Activated CD4-positive, alpha-beta memory T cell treated with anti-CD3 and anti-CD28 coated beads for 36 hours (primary cell): ENCODE measurements around the gene EPB41L3. TPM values are rescaled to one million over a fixed set of nuclear protein-coding genes. Genes with fewer than 3 reads are reported as not detected.

ENCODE experiments used
- CTCF ChIA-PET: fragments of 350-600 bp; sonication (Branson Sonifier 250); formaldehyde crosslinking; loops from one replicate; lab custom pipeline; 2021; ENCODE audit warnings: antibody characterized with exemption, inconsistent platforms; lab: Charles Lee
- POLR2A ChIA-PET: fragments of 350-600 bp; sonication (Branson Sonifier 250); formaldehyde crosslinking; loops from one replicate; lab custom pipeline; 2021; ENCODE audit warnings: antibody characterized with exemption; lab: Charles Lee
- DNase-seq: peaks from one replicate; pipeline ENCODE4 v3.0.0-alpha.2; 2020
- H3K27ac Mint-ChIP-seq: one replicate; pipeline ENCODE4 v1.8.0; 2021; ENCODE audit warnings: mixed read lengths
- H3K27me3 Mint-ChIP-seq: one replicate; pipeline ENCODE4 v1.8.0; 2021; ENCODE audit warnings: mixed read lengths
- H3K36me3 Mint-ChIP-seq: one replicate; pipeline ENCODE4 v1.8.0; 2021; ENCODE audit warnings: mixed read lengths
- H3K4me1 Mint-ChIP-seq: one replicate; pipeline ENCODE4 v1.8.0; 2021; ENCODE audit warnings: low read depth, mixed read lengths
- H3K4me3 Mint-ChIP-seq: one replicate; pipeline ENCODE4 v1.8.0; 2021; ENCODE audit warnings: mild to moderate bottlenecking, mixed read lengths
- H3K9me3 Mint-ChIP-seq: one replicate; pipeline ENCODE4 v1.8.0; 2021; ENCODE audit warnings: mixed read lengths
- intact Hi-C: fragments of 100-400 bp; cut with micrococcal nuclease; formaldehyde crosslinking; loops from one replicate; pipeline ENCODE4 v1.15.1; 2023
- total RNA-seq, 2 experiments: library from RNA; stranded (reverse); gene quantifications; one replicate each; pipeline ENCODE4 v1.2.3, GENCODE V29; 2021

The EPB41L3 gene
- total RNA-seq, 2 experiments from 2014 or later, result 0.77 to 0.88 TPM

GRCh38 chr18:5415665-5416064 is 128.1 kb downstream of the EPB41L3 start:
- Mint-ChIP-seq H3K4me3 (no peak overlapping the region), H3K4me1 (peaks cover 3% of the 10 kb centered on the region), H3K9me3 (no peaks in the 10 kb centered on the region), H3K36me3 (no peaks in the 10 kb centered on the region), H3K27ac (no peak overlapping the region), H3K27me3 (peaks cover 9% of the 10 kb centered on the region)
- DNase-seq, result no peak
- ChIA-PET CTCF (no interaction called here), POLR2A (no interaction called here)
- intact Hi-C loops, result no loop called here

DNA sequence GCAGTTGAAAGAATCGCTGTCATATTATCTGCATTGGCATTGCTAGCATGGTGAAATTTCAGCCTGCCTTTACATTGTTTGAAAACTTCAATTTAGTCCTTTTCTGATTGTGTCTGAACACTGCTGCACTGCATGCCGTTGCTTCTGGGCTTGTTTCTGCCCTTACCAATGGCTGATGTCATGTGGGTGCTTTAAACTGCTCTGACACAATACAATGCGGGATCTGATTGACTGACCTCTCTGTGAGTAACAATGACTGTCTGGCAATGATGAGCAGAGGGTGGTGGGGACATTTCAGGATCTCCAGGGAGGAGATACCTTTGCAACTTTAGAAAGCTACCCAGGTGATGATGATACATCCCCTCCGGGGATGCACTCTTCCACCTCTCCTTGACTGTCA is 128.8 kb downstream of the EPB41L3 start:
- Mint-ChIP-seq H3K27me3 (peaks cover 9% of the 10 kb centered on the region), H3K9me3 (no peaks in the 10 kb centered on the region), H3K4me1 (peaks cover 3% of the 10 kb centered on the region), H3K27ac (no peak overlapping the region), H3K36me3 (no peaks in the 10 kb centered on the region), H3K4me3 (no peak overlapping the region)
- DNase-seq, result no peak
- intact Hi-C loops, result no loop called here
- POLR2A ChIA-PET, result no interaction called here
- CTCF ChIA-PET, result no interaction called here

DNA sequence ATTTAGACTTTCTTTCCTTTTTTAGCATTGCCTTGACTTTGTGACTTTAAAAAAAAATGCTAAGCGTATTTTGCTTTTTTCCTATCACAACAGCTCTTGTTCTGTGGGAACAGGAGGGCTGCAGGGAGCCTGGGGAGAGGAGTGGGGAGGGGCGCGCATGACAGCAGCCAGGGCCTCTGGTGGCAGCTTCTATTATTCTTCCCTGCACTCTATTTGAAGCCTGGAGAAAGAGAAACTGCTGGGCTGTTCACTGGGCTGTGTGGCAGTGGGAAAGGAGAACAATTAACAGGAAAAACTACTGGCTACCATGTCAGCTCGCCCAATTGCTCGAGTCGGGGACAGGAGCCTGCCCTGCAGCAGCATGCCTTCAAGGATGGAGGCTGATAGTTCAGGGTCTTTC is 129.3 kb downstream of the EPB41L3 start:
- Mint-ChIP-seq H3K4me3 (no peak overlapping the region), H3K27me3 (peaks cover 7% of the 10 kb centered on the region), H3K36me3 (no peaks in the 10 kb centered on the region), H3K4me1 (peaks cover 3% of the 10 kb centered on the region), H3K9me3 (no peaks in the 10 kb centered on the region), H3K27ac (no peak overlapping the region)
- intact Hi-C loops, result no loop called here
- ChIA-PET POLR2A (no interaction called here), CTCF (no interaction called here)
- DNase-seq, result no peak

GRCh38 chr18:5413447-5413846 is 130.3 kb downstream of the EPB41L3 start:
- CTCF ChIA-PET, result no interaction called here
- POLR2A ChIA-PET, result no interaction called here
- H3K4me1 Mint-ChIP-seq, result peaks cover 3% of the 10 kb centered on the region
- H3K27me3 Mint-ChIP-seq, result peaks cover 7% of the 10 kb centered on the region
- H3K9me3 Mint-ChIP-seq, result no peaks in the 10 kb centered on the region
- H3K36me3 Mint-ChIP-seq, result no peaks in the 10 kb centered on the region
- intact Hi-C loops, result no loop called here
- H3K27ac Mint-ChIP-seq, result no peak overlapping the region
- DNase-seq, result no peak
- no peak overlapping the region for H3K4me3 Mint-ChIP-seq

- H3K4me3 Mint-ChIP-seq, result no peak overlapping the region
- peaks cover 7% of the 10 kb centered on the region for H3K27me3 Mint-ChIP-seq
- no peak for DNase-seq
- intact Hi-C loops, result no loop called here
- CTCF ChIA-PET, result no interaction called here
- no peaks in the 10 kb centered on the region for H3K36me3 Mint-ChIP-seq
- POLR2A ChIA-PET, result interaction anchor here (0.6 kb wide), 1 partner anchor 9 kb away, joined by 7 read pairs; no protein-coding TSS in a partner anchor
- no peaks in the 10 kb centered on the region for H3K9me3 Mint-ChIP-seq
- no peak overlapping the region for H3K27ac Mint-ChIP-seq
- no peaks in the 10 kb centered on the region for H3K4me1 Mint-ChIP-seq
Observed at GRCh38 chr18:5410582-5410981, 133.2 kb downstream of the EPB41L3 start.

GRCh38 chr18:5398269-5398668 is 145.5 kb downstream of the EPB41L3 start:
- H3K9me3 Mint-ChIP-seq, result no peaks in the 10 kb centered on the region
- DNase-seq, result no peak
- no peak overlapping the region for H3K27ac Mint-ChIP-seq
- H3K36me3 Mint-ChIP-seq, result no peaks in the 10 kb centered on the region
- H3K4me3 Mint-ChIP-seq, result no peak overlapping the region
- ChIA-PET POLR2A (no interaction called here), CTCF (no interaction called here)
- H3K4me1 Mint-ChIP-seq, result peaks cover 9% of the 10 kb centered on the region
- H3K27me3 Mint-ChIP-seq, result peaks cover 10% of the 10 kb centered on the region
- intact Hi-C loops, result no loop called here

DNA sequence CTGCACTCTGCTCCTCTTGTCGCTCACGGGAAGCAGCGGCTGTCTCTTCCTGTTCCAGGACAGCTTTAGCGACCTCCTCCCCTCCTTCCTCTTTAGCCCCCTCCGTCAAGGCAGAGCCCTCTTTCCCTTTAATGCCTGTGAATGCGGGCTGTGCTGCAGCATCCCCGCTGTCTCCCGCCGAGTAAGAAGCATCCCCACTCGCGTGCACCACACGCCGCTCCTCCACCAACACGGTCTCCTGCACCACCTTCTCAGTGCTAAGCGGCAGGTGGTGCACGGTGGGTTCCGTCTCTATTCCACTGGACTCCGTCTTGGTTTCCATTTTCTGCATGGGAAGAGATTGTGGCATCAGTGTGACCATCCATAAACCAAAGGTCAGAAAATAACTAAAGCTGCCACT is 146.7 kb downstream of the EPB41L3 start:
- Mint-ChIP-seq H3K4me1 (peaks cover 9% of the 10 kb centered on the region), H3K36me3 (no peaks in the 10 kb centered on the region), H3K9me3 (no peaks in the 10 kb centered on the region), H3K4me3 (no peak overlapping the region), H3K27ac (no peak overlapping the region), H3K27me3 (peaks cover 10% of the 10 kb centered on the region)
- ChIA-PET CTCF (no interaction called here), POLR2A (no interaction called here)
- intact Hi-C loops, result no loop called here
- DNase-seq, result no peak

GRCh38 chr18:5395860-5396448 is 147.8 kb downstream of the EPB41L3 start:
- no peak overlapping the region for H3K4me3 Mint-ChIP-seq

DNA sequence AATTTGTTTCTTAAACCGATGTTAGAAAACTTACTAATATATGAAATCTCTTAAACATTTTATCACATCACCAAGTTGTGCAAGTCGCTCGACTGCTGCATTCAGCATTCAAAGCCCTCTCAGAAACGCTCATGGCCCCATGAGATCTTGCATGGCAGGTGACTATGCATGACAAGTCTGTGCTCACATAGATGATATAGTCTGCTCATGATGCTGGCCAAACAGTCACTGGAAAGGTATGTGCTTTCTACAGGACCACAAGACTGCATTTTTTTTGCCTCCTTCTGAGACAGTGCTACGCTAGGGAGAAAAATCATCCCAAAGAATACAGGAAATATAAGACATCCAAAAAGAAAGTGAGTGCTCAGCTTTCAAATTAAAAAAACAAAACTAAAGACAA is 150.0 kb downstream of the EPB41L3 start:
- POLR2A ChIA-PET, result no interaction called here
- no peaks in the 10 kb centered on the region for H3K9me3 Mint-ChIP-seq
- H3K36me3 Mint-ChIP-seq, result no peaks in the 10 kb centered on the region
- H3K4me3 Mint-ChIP-seq, result no peak overlapping the region
- no peak overlapping the region for H3K27ac Mint-ChIP-seq
- no peak for DNase-seq
- H3K4me1 Mint-ChIP-seq, result peaks cover 9% of the 10 kb centered on the region
- intact Hi-C loops, result no loop called here
- peaks cover 11% of the 10 kb centered on the region for H3K27me3 Mint-ChIP-seq
- CTCF ChIA-PET, result no interaction called here

More at GRCh38 chr18:5395860-5396448, 147.8 kb downstream of the EPB41L3 start:
- peaks cover 10% of the 10 kb centered on the region for H3K27me3 Mint-ChIP-seq
- H3K27ac Mint-ChIP-seq, result no peak overlapping the region
- peaks cover 9% of the 10 kb centered on the region for H3K4me1 Mint-ChIP-seq
- H3K9me3 Mint-ChIP-seq, result no peaks in the 10 kb centered on the region
- ChIA-PET POLR2A (no interaction called here), CTCF (interaction anchor here (0.9 kb wide), 1 partner anchor 321 kb away, joined by 4 read pairs; no protein-coding TSS in a partner anchor)
- intact Hi-C loops, result no loop called here
- DNase-seq, result no peak
- no peaks in the 10 kb centered on the region for H3K36me3 Mint-ChIP-seq

GRCh38 chr18:5391409-5391808 is 152.4 kb downstream of the EPB41L3 start:
- no peak for DNase-seq
- ChIA-PET CTCF (interaction anchor here (0.6 kb wide), 1 partner anchor 361 kb away, joined by 4 read pairs; no protein-coding TSS in a partner anchor), POLR2A (no interaction called here)
- intact Hi-C loops, result no loop called here
- no peak overlapping the region for H3K4me3 Mint-ChIP-seq
- H3K27ac Mint-ChIP-seq, result no peak overlapping the region
- H3K36me3 Mint-ChIP-seq, result no peaks in the 10 kb centered on the region
- H3K27me3 Mint-ChIP-seq, result peaks cover 10% of the 10 kb centered on the region
- peaks cover 9% of the 10 kb centered on the region for H3K4me1 Mint-ChIP-seq
- H3K9me3 Mint-ChIP-seq, result no peaks in the 10 kb centered on the region

- H3K27me3 Mint-ChIP-seq, result peaks cover 10% of the 10 kb centered on the region
- intact Hi-C loops, result no loop called here
- H3K4me1 Mint-ChIP-seq, result no peaks in the 10 kb centered on the region
- CTCF ChIA-PET, result no interaction called here
- POLR2A ChIA-PET, result no interaction called here
- no peak for DNase-seq
- H3K9me3 Mint-ChIP-seq, result no peaks in the 10 kb centered on the region
- H3K4me3 Mint-ChIP-seq, result no peak overlapping the region
- no peak overlapping the region for H3K27ac Mint-ChIP-seq
- no peaks in the 10 kb centered on the region for H3K36me3 Mint-ChIP-seq
Observed at GRCh38 chr18:5389356-5389755, 154.4 kb downstream of the EPB41L3 start.

GRCh38 chr18:5388896-5389295 is 154.9 kb downstream of the EPB41L3 start:
- DNase-seq, result no peak
- H3K27me3 Mint-ChIP-seq, result peaks cover 10% of the 10 kb centered on the region
- intact Hi-C loops, result no loop called here
- no peak overlapping the region for H3K4me3 Mint-ChIP-seq
- no peak overlapping the region for H3K27ac Mint-ChIP-seq
- no peaks in the 10 kb centered on the region for H3K4me1 Mint-ChIP-seq
- no peaks in the 10 kb centered on the region for H3K36me3 Mint-ChIP-seq
- POLR2A ChIA-PET, result no interaction called here
- CTCF ChIA-PET, result no interaction called here
- no peaks in the 10 kb centered on the region for H3K9me3 Mint-ChIP-seq

- intact Hi-C loops, result no loop called here
- no peak overlapping the region for H3K4me3 Mint-ChIP-seq
- H3K27ac Mint-ChIP-seq, result no peak overlapping the region
- no peaks in the 10 kb centered on the region for H3K4me1 Mint-ChIP-seq
- POLR2A ChIA-PET, result no interaction called here
- no peak for DNase-seq
- CTCF ChIA-PET, result no interaction called here
- no peaks in the 10 kb centered on the region for H3K9me3 Mint-ChIP-seq
- no peaks in the 10 kb centered on the region for H3K27me3 Mint-ChIP-seq
- no peaks in the 10 kb centered on the region for H3K36me3 Mint-ChIP-seq
Observed at GRCh38 chr18:5380586-5380985, 163.2 kb downstream of the EPB41L3 start.
